GM18951 (cell line): ENCODE results near the gene SSH3.

ENCODE experiments used
- POLR2A ChIP-seq: IDR thresholded peaks from 4 replicates; pipeline ENCODE4 v1.6.1; 2011; ENCODE audit warnings: mild to moderate bottlenecking; ENCODE audit not compliant: insufficient read length, insufficient read depth; ENCODE audit errors: extremely low read depth
- in situ Hi-C: fragments of 300-500 bp; cut with MboI; formaldehyde crosslinking; loops from one replicate; pipeline ENCODE4 v1.12.0; 2022; ENCODE audit warnings: low sequenced_read_pairs, mixed read lengths, inconsistent platforms; ENCODE audit not compliant: unreplicated experiment

The SSH3 gene

GRCh38 chr11:67300256-67300755 lies 3.0 kb upstream of the SSH3 start:
- no peak for TF ChIP-seq POLR2A
- in situ Hi-C loops: no loop called here

- in situ Hi-C loops: no loop called here
- TF ChIP-seq POLR2A: no peak
These were observed 2.5 kb upstream of the SSH3 start for GRCh38 chr11:67300756-67301312.

DNA sequence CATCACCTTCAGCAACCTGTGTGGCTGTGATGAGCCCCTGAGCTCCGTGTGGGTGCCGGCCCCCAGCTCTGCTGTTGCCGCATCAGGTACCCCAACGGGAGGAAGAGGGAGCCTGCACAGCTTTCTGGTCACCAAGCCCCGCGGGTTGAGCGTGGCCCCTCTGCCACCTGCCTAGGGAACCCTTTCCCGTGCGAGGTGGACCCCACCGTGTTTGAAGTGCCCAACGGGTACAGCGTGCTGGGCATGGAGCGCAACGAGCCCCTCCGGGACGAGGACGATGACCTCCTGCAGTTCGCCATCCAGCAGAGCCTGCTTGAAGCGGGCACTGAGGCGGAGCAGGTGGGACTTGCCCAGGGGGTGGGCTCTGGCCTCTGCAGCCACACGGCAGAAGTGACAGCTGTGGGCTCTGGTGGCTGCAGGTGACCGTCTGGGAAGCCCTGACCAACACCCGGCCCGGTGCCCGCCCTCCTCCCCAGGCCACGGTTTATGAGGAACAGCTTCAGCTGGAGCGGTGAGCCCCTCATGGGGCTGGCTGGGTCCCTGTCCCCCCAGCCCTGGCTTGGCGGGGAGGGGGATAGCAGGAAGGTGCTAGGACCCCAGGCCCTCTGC lies 1.9 kb upstream of the SSH3 start:
- no peak for TF ChIP-seq POLR2A
- in situ Hi-C loops: no loop called here

- in situ Hi-C loops: no loop called here
- TF ChIP-seq POLR2A: no peak
These were observed 1.3 kb upstream of the SSH3 start for GRCh38 chr11:67301951-67302516.

GRCh38 chr11:67302571-67303131 lies 679 bp upstream of the SSH3 start:
- no peak for TF ChIP-seq POLR2A
- in situ Hi-C loops: no loop called here

GRCh38 chr11:67303835-67304411 lies 593 bp downstream of the SSH3 start:
- in situ Hi-C loops: no loop called here
- TF ChIP-seq POLR2A: no peak

DNA sequence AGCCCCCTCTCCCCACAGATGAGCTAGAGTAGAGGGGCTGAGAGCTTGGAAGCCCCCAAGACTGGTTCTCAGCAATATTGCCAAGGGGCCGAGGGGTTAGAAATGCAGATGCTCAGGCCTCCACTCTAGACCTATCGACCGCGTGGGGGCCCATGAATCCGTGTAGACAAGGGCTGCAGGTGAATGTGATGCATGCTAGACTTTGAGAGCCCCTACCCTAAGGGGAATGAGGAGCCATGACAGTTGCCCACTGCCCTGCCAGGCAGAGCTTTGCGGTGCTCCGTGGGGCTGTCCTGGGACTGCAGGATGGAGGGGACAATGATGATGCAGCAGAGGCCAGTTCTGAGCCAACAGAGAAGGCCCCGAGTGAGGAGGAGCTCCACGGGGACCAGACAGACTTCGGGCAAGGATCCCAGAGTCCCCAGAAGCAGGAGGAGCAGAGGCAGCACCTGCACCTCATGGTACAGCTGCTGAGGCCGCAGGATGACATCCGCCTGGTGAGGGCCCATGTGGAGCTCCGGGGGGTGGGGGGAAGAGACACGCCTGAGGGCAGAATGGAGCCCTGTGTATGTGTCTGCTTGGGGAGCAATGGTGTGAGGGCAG lies 1.3 kb downstream of the SSH3 start:
- in situ Hi-C loops: no loop called here
- no peak for TF ChIP-seq POLR2A

GRCh38 chr11:67306769-67307544 lies 3.6 kb downstream of the SSH3 start:
- in situ Hi-C loops: no loop called here
- no peak for TF ChIP-seq POLR2A

- in situ Hi-C loops: no loop called here
- no peak for TF ChIP-seq POLR2A
These were observed 4.2 kb downstream of the SSH3 start for GRCh38 chr11:67307545-67308001.

- no peak for TF ChIP-seq POLR2A
- in situ Hi-C loops: no loop called here
These were observed 4.9 kb downstream of the SSH3 start for GRCh38 chr11:67308031-67308866.

DNA sequence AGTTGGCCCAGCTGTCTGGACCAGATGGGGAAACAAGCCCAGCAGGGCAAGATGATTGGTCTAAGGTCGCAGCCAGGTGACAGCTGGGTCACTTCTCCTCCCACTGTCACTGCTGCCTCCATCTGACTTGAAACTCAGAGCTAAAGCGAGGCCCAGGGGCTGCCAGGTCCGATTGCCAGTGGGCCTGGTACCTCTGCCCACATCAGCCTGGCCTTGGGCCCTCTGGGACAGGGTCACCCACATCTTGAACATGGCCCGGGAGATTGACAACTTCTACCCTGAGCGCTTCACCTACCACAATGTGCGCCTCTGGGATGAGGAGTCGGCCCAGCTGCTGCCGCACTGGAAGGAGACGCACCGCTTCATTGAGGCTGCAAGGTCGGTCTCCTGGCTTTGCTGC lies 5.8 kb downstream of the SSH3 start:
- TF ChIP-seq POLR2A: no peak
- in situ Hi-C loops: no loop called here

- in situ Hi-C loops: no loop called here
- no peak for TF ChIP-seq POLR2A
These were observed 6.3 kb downstream of the SSH3 start for GRCh38 chr11:67309661-67310061.
